ENCODE data around the gene ZNF398. TPM values are rescaled to one million over a fixed set of nuclear protein-coding genes. Genes with fewer than 3 reads are reported as not detected.

ZNF398 gene
- total and polyA plus RNA-seq, 4 donors, result 3.0 to 14.6 (median 8.4) TPM

- peaks cover 0 to 7% (median 0%) of the 10 kb centered on the region in 3 donors for H3K27me3 ChIP-seq (ENCODE audit: control insufficient read depth in 3 of 3, insufficient read depth in 3 of 3, low read length in 2 of 3)
- peaks cover 0 to 3% (median 0%) of the 10 kb centered on the region in 4 donors for H3K9me3 ChIP-seq (ENCODE audit: control insufficient read depth in 4 of 4, insufficient read depth in 3 of 4, low read length in 3 of 4)
- WGBS, 2 donors, result 0% methylated on average over 44 to 97 of the region's 97 CpGs
- peaks cover 0 to 15% (median 5%) of the 10 kb centered on the region in 5 donors for H3K4me1 ChIP-seq (ENCODE audit: control insufficient read depth in 5 of 5, insufficient read depth in 5 of 5, low read length in 5 of 5)
- H3K36me3 ChIP-seq (ENCODE audit: control insufficient read depth in 4 of 4, insufficient read depth in 4 of 4, low read length in 4 of 4), result peaks cover 4 to 19% (median 18%) of the 10 kb centered on the region in 4 donors
- H3K27ac ChIP-seq (ENCODE audit: low read depth in 1 of 2, low read length in 1 of 2), result peak within 1 kb of the TSS; percentile 97 to 98
- no peak for TF ChIP-seq CTCF (IDR thresholded peaks at IDR 0.05; ENCODE audit: control extremely low read depth, extremely low read depth)
- H3K9ac ChIP-seq (ENCODE audit: insufficient read depth in 1 of 2, low read length in 2 of 2), result peak within 1 kb of the TSS; percentile 59 to 81
- peak within 1 kb of the TSS; percentile 99 for H3K4me3 ChIP-seq
- ATAC-seq (ENCODE audit: insufficient read depth, low FRiP score) (peak; percentile 98), DNase-seq (peak; percentile 93 to 94 (median 93))
Observed at GRCh38 chr7:149195180-149196150, 48.2 kb downstream of the ZNF398 start, which contains the start of gene ZNF282. Gene ZNF282, plus strand, starts transcription at chr7:149195546. Its CDS starts 44 bp downstream, at chr7:149195590.

- H3K36me3 ChIP-seq (ENCODE audit: control insufficient read depth in 4 of 4, insufficient read depth in 4 of 4, low read length in 4 of 4), result peaks cover 4 to 25% (median 20%) of the 10 kb centered on the region in 4 donors
- H3K4me1 ChIP-seq (ENCODE audit: control insufficient read depth in 5 of 5, insufficient read depth in 5 of 5, low read length in 5 of 5), result peaks cover 0 to 15% (median 5%) of the 10 kb centered on the region in 5 donors
- H3K4me3 ChIP-seq, result peak overlapping the region; percentile 99
- H3K9ac ChIP-seq (ENCODE audit: insufficient read depth in 1 of 2, low read length in 2 of 2), result peak overlapping the region; percentile 59 to 81
- WGBS, 2 donors, result 3% methylated on average over 17 of the region's 17 CpGs
- H3K9me3 ChIP-seq (ENCODE audit: control insufficient read depth in 4 of 4, insufficient read depth in 3 of 4, low read length in 3 of 4), result peaks cover 0 to 3% (median 0%) of the 10 kb centered on the region in 4 donors
- DNase-seq (peak in 2 of 3 donors; percentile 4 to 17), ATAC-seq (ENCODE audit: insufficient read depth, low FRiP score) (no peak)
- no peak for TF ChIP-seq CTCF (IDR thresholded peaks at IDR 0.05; ENCODE audit: control extremely low read depth, extremely low read depth)
- H3K27me3 ChIP-seq (ENCODE audit: control insufficient read depth in 3 of 3, insufficient read depth in 3 of 3, low read length in 2 of 3), result peaks cover 0 to 3% (median 0%) of the 10 kb centered on the region in 3 donors
- H3K27ac ChIP-seq (ENCODE audit: low read depth in 1 of 2, low read length in 1 of 2), result peak overlapping the region; percentile 97 to 98
Observed at GRCh38 chr7:149196151-149196704, 49.0 kb downstream of the ZNF398 start.

GRCh38 chr7:149196705-149197171 lies 49.5 kb downstream of the ZNF398 start:
- TF ChIP-seq CTCF (IDR thresholded peaks at IDR 0.05; ENCODE audit: control extremely low read depth, extremely low read depth), result no peak
- DNase-seq, result no peak
- Histone ChIP-seq H3K9ac (ENCODE audit: insufficient read depth in 1 of 2, low read length in 2 of 2) (peak overlapping the region; percentile 59 to 81), H3K4me3 (peak overlapping the region; percentile 99), H3K9me3 (ENCODE audit: control insufficient read depth in 4 of 4, insufficient read depth in 3 of 4, low read length in 3 of 4) (peaks cover 0 to 3% (median 0%) of the 10 kb centered on the region in 4 donors), H3K4me1 (ENCODE audit: control insufficient read depth in 5 of 5, insufficient read depth in 5 of 5, low read length in 5 of 5) (peaks cover 0 to 15% (median 5%) of the 10 kb centered on the region in 5 donors), H3K36me3 (ENCODE audit: control insufficient read depth in 4 of 4, insufficient read depth in 4 of 4, low read length in 4 of 4) (peaks cover 4 to 28% (median 21%) of the 10 kb centered on the region in 4 donors), H3K27ac (ENCODE audit: low read depth in 1 of 2, low read length in 1 of 2) (peak overlapping the region; percentile 57 to 98), H3K27me3 (ENCODE audit: control insufficient read depth in 3 of 3, insufficient read depth in 3 of 3, low read length in 2 of 3) (no peaks in the 10 kb centered on the region)
- 23 to 32% methylated on average over 7 of the region's 7 CpGs for WGBS, 2 donors
- ATAC-seq (ENCODE audit: insufficient read depth, low FRiP score), result no peak

Data from lung (tissue), 12 donors.